Fibroblast of lung (primary cell): ENCODE measurements around the gene EFR3B. TPM values are rescaled to one million over a fixed set of nuclear protein-coding genes. Genes with fewer than 3 reads are reported as not detected.
"Not testable (repeated sequence)": the region's sequence is repeated elsewhere in the genome, so short reads cannot be mapped to it uniquely, and the experiment has no call there.

Source experiments
- DNase-seq, 2 donors: peaks; one replicate each; pipeline versions ENCODE4 v3.0.0 to v3.0.0-alpha.2; 2010; ENCODE audit warnings: low read depth in 2 of 2
- H2AFZ ChIP-seq: 2 replicates; pipeline ENCODE4 v1.5.1; 2012; ENCODE audit warnings: low read length, control low read depth, inconsistent platforms
- H3K27ac ChIP-seq: 2 replicates; pipeline ENCODE4 v1.5.1; 2011; ENCODE audit warnings: low read length, control low read depth; ENCODE audit not compliant: insufficient read depth
- H3K27me3 ChIP-seq: 2 replicates; pipeline ENCODE4 v1.5.1; 2011; ENCODE audit warnings: mild to moderate bottlenecking, low read length; ENCODE audit not compliant: control insufficient read depth, insufficient read depth
- H3K36me3 ChIP-seq: 2 replicates; pipeline ENCODE4 v1.5.1; 2011; ENCODE audit warnings: low read length; ENCODE audit not compliant: control insufficient read depth, insufficient read depth
- H3K4me1 ChIP-seq: 2 replicates; pipeline ENCODE4 v1.5.1; 2011; ENCODE audit warnings: low read length; ENCODE audit not compliant: control insufficient read depth, insufficient read depth; ENCODE audit errors: extremely low read depth
- H3K4me2 ChIP-seq: 2 replicates; pipeline ENCODE4 v1.5.1; 2011; ENCODE audit warnings: low read length, control low read depth; ENCODE audit not compliant: insufficient read depth; ENCODE audit errors: extremely low read depth
- H3K4me3 ChIP-seq, 4 experiments: fragments of 200-600 bp in 1 of 4; sonication (generic) in 1 of 4; replicated peaks in 1 of 4; 2 replicates each; pipeline ENCODE4 v1.5.1; 2011 to 2016; ENCODE audit warnings: low read length in 4 of 4, low read depth in 3 of 4, mild to moderate bottlenecking in 3 of 4, control low read depth in 2 of 4, inconsistent platforms in 1 of 4, mixed read lengths in 1 of 4; ENCODE audit not compliant: insufficient read depth in 1 of 4; ENCODE audit errors: control extremely low read depth in 1 of 4
- H3K79me2 ChIP-seq: 2 replicates; pipeline ENCODE4 v1.5.1; 2012; ENCODE audit warnings: mild to moderate bottlenecking, low read length, inconsistent platforms; ENCODE audit not compliant: control insufficient read depth, insufficient read depth
- H3K9ac ChIP-seq: 2 replicates; pipeline ENCODE4 v1.5.1; 2011; ENCODE audit warnings: mild to moderate bottlenecking, low read length, control low read depth; ENCODE audit not compliant: insufficient read depth
- H3K9me3 ChIP-seq: 2 replicates; pipeline ENCODE4 v1.5.1; 2012; ENCODE audit warnings: low read depth, low read length; ENCODE audit not compliant: control insufficient read depth, insufficient read depth
- H4K20me1 ChIP-seq: 2 replicates; pipeline ENCODE4 v1.5.1; 2011; ENCODE audit warnings: low read length; ENCODE audit not compliant: control insufficient read depth, insufficient read depth; ENCODE audit errors: extremely low read depth
- CTCF ChIP-seq, 2 donors: IDR thresholded peaks in 1 of 2; conservative IDR thresholded peaks in 1 of 2; 1 replicate in 1 of 2; 2 replicates in 1 of 2; pipeline ENCODE4 v1.5.1; 2011 to 2012; ENCODE audit warnings: low read length in 2 of 2, control low read depth in 1 of 2, inconsistent platforms in 1 of 2, low read depth in 1 of 2, mild to moderate bottlenecking in 1 of 2
- EZH2 ChIP-seq: IDR thresholded peaks from 2 replicates; pipeline ENCODE4 v1.5.1; 2012; ENCODE audit warnings: low read length, control low read depth, mild to moderate bottlenecking; ENCODE audit errors: missing control alignments
- polyA plus RNA-seq, 2 donors: library from polyadenylated mRNA; depleted of rRNA in 1 of 2; stranded (reverse) in 1 of 2; unstranded in 1 of 2; fragments of >200 nt; gene quantifications; 2 replicates each; pipeline ENCODE4 v1.2.1, GENCODE V29; 2011 to 2012; ENCODE audit warnings: missing spikeins in 1 of 2
- total RNA-seq: library from RNA; depleted of rRNA; stranded (reverse); fragments of >200 nt; gene quantifications from 2 replicates; pipeline ENCODE4 v1.2.1, GENCODE V29; 2014

Gene EFR3B
- total and polyA plus RNA-seq, 2 donors (not counting 1 experiment from before 2014, with no cell fraction given) = 0.03 to 0.50 TPM

DNA sequence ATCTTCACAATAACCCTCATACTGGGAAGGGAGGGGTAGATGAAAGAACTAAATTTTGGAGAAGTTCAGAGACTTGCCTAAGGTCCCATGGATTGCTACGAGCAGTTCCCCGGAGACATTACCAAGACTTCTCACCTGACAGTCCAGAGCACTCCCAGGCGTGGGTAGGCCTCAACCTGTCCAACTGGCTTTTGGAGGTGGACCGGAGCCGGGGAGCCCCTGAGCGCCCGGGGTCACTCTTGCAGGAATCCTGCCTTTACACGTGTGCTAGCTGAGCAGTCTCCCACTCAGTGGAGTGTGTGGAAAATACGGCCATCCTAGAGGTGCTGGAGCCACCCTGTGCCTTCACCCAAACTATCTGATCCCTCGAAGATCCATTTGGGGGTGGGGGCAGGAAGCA is 118.5 kb downstream of the EFR3B start:
- Histone ChIP-seq H4K20me1 (no peaks in the 10 kb centered on the region), H3K36me3 (no peaks in the 10 kb centered on the region), H3K9ac (no peak overlapping the region), H3K4me2 (no peak overlapping the region), H3K4me1 (no peaks in the 10 kb centered on the region), H3K4me3 (no peak overlapping the region), H3K27ac (no peak overlapping the region), H3K27me3 (peaks cover 13% of the 10 kb centered on the region), H3K9me3 (no peaks in the 10 kb centered on the region), H2AFZ (no peak overlapping the region), H3K79me2 (no peaks in the 10 kb centered on the region)
- no peak for DNase-seq
- no peak for TF ChIP-seq CTCF (conservative IDR thresholded peaks at IDR 0.05 in 1 of 2, IDR thresholded peaks at IDR 0.05 in 1 of 2; ENCODE audit: low read depth in 1 of 2, low read length in 2 of 2)
- no peak for TF ChIP-seq EZH2

DNA sequence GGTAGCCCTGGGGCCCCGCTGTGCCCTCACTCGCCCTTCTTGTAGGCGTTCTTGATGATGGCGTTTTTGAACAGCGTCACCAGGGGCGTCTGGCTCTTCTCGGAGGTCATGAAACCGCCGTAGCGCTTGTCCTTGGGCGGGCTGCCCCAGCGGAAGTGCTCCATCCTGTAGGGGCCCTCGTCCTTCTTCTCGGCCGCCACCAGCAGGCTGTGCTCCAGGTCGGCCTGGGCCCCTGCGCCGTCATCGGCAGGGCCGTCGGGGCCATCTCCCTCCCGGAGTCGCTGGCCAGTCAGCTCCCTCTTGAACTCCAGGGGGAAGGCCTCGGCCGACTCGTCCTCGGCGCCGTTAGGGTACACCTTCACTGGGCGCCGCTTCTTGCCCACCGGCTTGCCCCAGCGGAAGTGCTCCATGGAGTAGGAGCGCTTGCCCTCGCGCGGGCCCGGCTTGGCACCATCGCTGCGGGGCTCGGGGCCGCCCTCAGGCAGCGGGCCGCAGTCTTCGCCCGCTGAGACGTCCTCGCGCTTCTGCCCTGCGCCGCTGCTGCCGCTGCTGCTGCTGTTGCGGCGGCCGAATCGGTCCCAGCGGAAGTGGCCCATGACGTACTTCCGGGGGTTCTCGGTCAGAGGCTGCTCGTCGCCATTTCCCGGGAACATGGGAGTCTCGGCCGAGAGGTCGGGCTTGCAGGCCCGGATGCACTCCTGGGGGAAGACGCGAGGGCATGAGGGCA is 119.3 kb downstream of the EFR3B start:
- Histone ChIP-seq H3K36me3 (no peaks in the 10 kb centered on the region), H3K79me2 (no peaks in the 10 kb centered on the region), H3K4me1 (no peaks in the 10 kb centered on the region), H3K4me3 (no peak overlapping the region), H3K27ac (no peak overlapping the region), H3K27me3 (peaks cover 13% of the 10 kb centered on the region), H3K9ac (no peak overlapping the region), H2AFZ (peak overlapping the region; percentile 12), H4K20me1 (no peaks in the 10 kb centered on the region), H3K4me2 (peak overlapping the region; percentile 17), H3K9me3 (no peaks in the 10 kb centered on the region)
- TF ChIP-seq EZH2 = no peak
- TF ChIP-seq CTCF (conservative IDR thresholded peaks at IDR 0.05 in 1 of 2, IDR thresholded peaks at IDR 0.05 in 1 of 2; ENCODE audit: low read depth in 1 of 2, low read length in 2 of 2) = no peak
- DNase-seq = peak; percentile 37 to 52

DNA sequence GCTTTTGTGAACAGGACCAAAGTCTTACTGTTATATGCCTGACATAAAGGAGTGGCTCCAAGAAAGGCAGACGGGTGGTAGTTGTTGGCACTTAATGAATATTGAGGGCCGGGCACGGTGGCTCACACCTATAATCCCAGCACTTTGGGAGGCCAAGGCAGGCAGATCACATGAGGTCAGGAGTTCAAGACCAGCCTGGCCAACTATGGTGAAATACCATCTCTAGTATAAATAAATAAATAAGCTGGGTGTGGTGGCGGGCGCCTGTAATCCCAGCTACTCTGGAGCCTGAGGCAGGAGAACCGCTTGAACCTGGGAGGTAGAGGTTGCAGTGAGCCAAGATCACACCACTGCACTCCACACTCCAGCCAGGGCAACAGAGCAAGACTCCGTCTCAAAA is 120.2 kb downstream of the EFR3B start:
- not testable (repeated sequence) for H3K79me2 ChIP-seq, DNase-seq, H3K9ac ChIP-seq, H3K4me3 ChIP-seq, H3K27ac ChIP-seq, H3K4me1 ChIP-seq, H3K4me2 ChIP-seq, H3K36me3 ChIP-seq, H3K9me3 ChIP-seq, H2AFZ ChIP-seq, H4K20me1 ChIP-seq
- peaks cover 20% of the 10 kb centered on the region for H3K27me3 ChIP-seq
